ENCODE results near the gene TMC1. TPM values are rescaled to one million over a fixed set of nuclear protein-coding genes. Genes with fewer than 3 reads are reported as not detected.

Gene TMC1
- total RNA-seq, 2 donors from 2014 or later = not detected

- no peak overlapping the region for H3K4me3 Mint-ChIP-seq
- peaks cover 13% of the 10 kb centered on the region for H3K27me3 Mint-ChIP-seq
- no peak overlapping the region for H3K27ac Mint-ChIP-seq
- H3K9me3 ChIP-seq (ENCODE audit: control insufficient read depth, low read length, poor library complexity, severe bottlenecking) = no peaks in the 10 kb centered on the region
- H3K36me3 Mint-ChIP-seq (ENCODE audit: low read depth) = no peaks in the 10 kb centered on the region
- ATAC-seq = no peak
- no peak for DNase-seq
- H3K4me1 Mint-ChIP-seq = no peaks in the 10 kb centered on the region
Observed at GRCh38 chr9:72656021-72656420, 134.6 kb downstream of the TMC1 start.

GRCh38 chr9:72657023-72657422 is 135.6 kb downstream of the TMC1 start:
- DNase-seq (no peak), ATAC-seq (no peak)
- Mint-ChIP-seq H3K4me3 (no peak overlapping the region), H3K4me1 (no peaks in the 10 kb centered on the region), H3K36me3 (ENCODE audit: low read depth) (no peaks in the 10 kb centered on the region), H3K27ac (no peak overlapping the region), H3K27me3 (peaks cover 13% of the 10 kb centered on the region)
- no peaks in the 10 kb centered on the region for H3K9me3 ChIP-seq (ENCODE audit: control insufficient read depth, low read length, poor library complexity, severe bottlenecking)

GRCh38 chr9:72658703-72659102 is 137.3 kb downstream of the TMC1 start:
- DNase-seq = no peak
- H3K27ac Mint-ChIP-seq = no peak overlapping the region
- H3K4me3 Mint-ChIP-seq = no peak overlapping the region
- H3K36me3 Mint-ChIP-seq (ENCODE audit: low read depth) = no peaks in the 10 kb centered on the region
- no peak for ATAC-seq
- H3K4me1 Mint-ChIP-seq = no peaks in the 10 kb centered on the region
- H3K27me3 Mint-ChIP-seq = peaks cover 23% of the 10 kb centered on the region
- no peaks in the 10 kb centered on the region for H3K9me3 ChIP-seq (ENCODE audit: control insufficient read depth, low read length, poor library complexity, severe bottlenecking)

- H3K4me3 Mint-ChIP-seq = no peak overlapping the region
- no peaks in the 10 kb centered on the region for H3K4me1 Mint-ChIP-seq
- H3K36me3 Mint-ChIP-seq (ENCODE audit: low read depth) = no peaks in the 10 kb centered on the region
- no peak for DNase-seq
- no peak for ATAC-seq
- peaks cover 35% of the 10 kb centered on the region for H3K27me3 Mint-ChIP-seq
- no peak overlapping the region for H3K27ac Mint-ChIP-seq
- H3K9me3 ChIP-seq (ENCODE audit: control insufficient read depth, low read length, poor library complexity, severe bottlenecking) = no peaks in the 10 kb centered on the region
Observed at GRCh38 chr9:72661401-72662135, 140.2 kb downstream of the TMC1 start.

- no peaks in the 10 kb centered on the region for H3K9me3 ChIP-seq (ENCODE audit: control insufficient read depth, low read length, poor library complexity, severe bottlenecking)
- no peak for DNase-seq
- no peak for ATAC-seq
- Mint-ChIP-seq H3K4me3 (no peak overlapping the region), H3K27ac (no peak overlapping the region), H3K4me1 (no peaks in the 10 kb centered on the region), H3K27me3 (peaks cover 56% of the 10 kb centered on the region), H3K36me3 (ENCODE audit: low read depth) (no peaks in the 10 kb centered on the region)
Observed at GRCh38 chr9:72665421-72665820, 144.0 kb downstream of the TMC1 start.

GRCh38 chr9:72667181-72667580 is 145.8 kb downstream of the TMC1 start:
- no peak overlapping the region for H3K4me3 Mint-ChIP-seq
- peaks cover 65% of the 10 kb centered on the region for H3K27me3 Mint-ChIP-seq
- H3K4me1 Mint-ChIP-seq = no peaks in the 10 kb centered on the region
- no peaks in the 10 kb centered on the region for H3K36me3 Mint-ChIP-seq (ENCODE audit: low read depth)
- ATAC-seq (no peak), DNase-seq (no peak)
- H3K27ac Mint-ChIP-seq = no peak overlapping the region
- no peaks in the 10 kb centered on the region for H3K9me3 ChIP-seq (ENCODE audit: control insufficient read depth, low read length, poor library complexity, severe bottlenecking)

- H3K27me3 Mint-ChIP-seq = peaks cover 21% of the 10 kb centered on the region
- no peaks in the 10 kb centered on the region for H3K9me3 ChIP-seq (ENCODE audit: control insufficient read depth, low read length, poor library complexity, severe bottlenecking)
- no peaks in the 10 kb centered on the region for H3K4me1 Mint-ChIP-seq
- DNase-seq = no peak
- H3K36me3 Mint-ChIP-seq (ENCODE audit: low read depth) = no peaks in the 10 kb centered on the region
- peak overlapping the region; percentile 8 for H3K4me3 Mint-ChIP-seq
- ATAC-seq = no peak
- H3K27ac Mint-ChIP-seq = no peak overlapping the region
Observed at GRCh38 chr9:72674961-72675360, 153.6 kb downstream of the TMC1 start.

- Mint-ChIP-seq H3K27ac (no peak overlapping the region), H3K4me3 (no peak overlapping the region), H3K36me3 (ENCODE audit: low read depth) (no peaks in the 10 kb centered on the region), H3K4me1 (no peaks in the 10 kb centered on the region), H3K27me3 (peaks cover 16% of the 10 kb centered on the region)
- no peaks in the 10 kb centered on the region for H3K9me3 ChIP-seq (ENCODE audit: control insufficient read depth, low read length, poor library complexity, severe bottlenecking)
- no peak for ATAC-seq
- no peak for DNase-seq
Observed at GRCh38 chr9:72675586-72675985, 154.2 kb downstream of the TMC1 start.

- H3K4me1 Mint-ChIP-seq = no peaks in the 10 kb centered on the region
- no peak overlapping the region for H3K4me3 Mint-ChIP-seq
- H3K27ac Mint-ChIP-seq = no peak overlapping the region
- DNase-seq (no peak), ATAC-seq (no peak)
- H3K9me3 ChIP-seq (ENCODE audit: control insufficient read depth, low read length, poor library complexity, severe bottlenecking) = no peaks in the 10 kb centered on the region
- H3K27me3 Mint-ChIP-seq = peaks cover 29% of the 10 kb centered on the region
- no peaks in the 10 kb centered on the region for H3K36me3 Mint-ChIP-seq (ENCODE audit: low read depth)
Observed at GRCh38 chr9:72680593-72681282, 159.3 kb downstream of the TMC1 start.

GRCh38 chr9:72681283-72681630 is 159.8 kb downstream of the TMC1 start:
- H3K36me3 Mint-ChIP-seq (ENCODE audit: low read depth) = peaks cover 2% of the 10 kb centered on the region
- DNase-seq = no peak
- ATAC-seq = no peak
- no peaks in the 10 kb centered on the region for H3K4me1 Mint-ChIP-seq
- H3K27ac Mint-ChIP-seq = no peak overlapping the region
- peaks cover 32% of the 10 kb centered on the region for H3K27me3 Mint-ChIP-seq
- no peaks in the 10 kb centered on the region for H3K9me3 ChIP-seq (ENCODE audit: control insufficient read depth, low read length, poor library complexity, severe bottlenecking)
- H3K4me3 Mint-ChIP-seq = no peak overlapping the region

- H3K9me3 ChIP-seq (ENCODE audit: control insufficient read depth, low read length, poor library complexity, severe bottlenecking) = no peaks in the 10 kb centered on the region
- H3K36me3 Mint-ChIP-seq (ENCODE audit: low read depth) = peaks cover 2% of the 10 kb centered on the region
- no peak for DNase-seq
- no peak overlapping the region for H3K4me3 Mint-ChIP-seq
- no peaks in the 10 kb centered on the region for H3K4me1 Mint-ChIP-seq
- H3K27me3 Mint-ChIP-seq = peaks cover 35% of the 10 kb centered on the region
- no peak for ATAC-seq
- no peak overlapping the region for H3K27ac Mint-ChIP-seq
Observed at GRCh38 chr9:72684615-72685014, 163.2 kb downstream of the TMC1 start.

GRCh38 chr9:72685911-72686310 is 164.5 kb downstream of the TMC1 start:
- no peak for DNase-seq
- ATAC-seq = no peak
- Mint-ChIP-seq H3K27ac (no peak overlapping the region), H3K36me3 (ENCODE audit: low read depth) (peaks cover 2% of the 10 kb centered on the region), H3K4me1 (no peaks in the 10 kb centered on the region), H3K27me3 (peaks cover 30% of the 10 kb centered on the region), H3K4me3 (no peak overlapping the region)
- no peaks in the 10 kb centered on the region for H3K9me3 ChIP-seq (ENCODE audit: control insufficient read depth, low read length, poor library complexity, severe bottlenecking)

GRCh38 chr9:72687331-72687730 is 165.9 kb downstream of the TMC1 start:
- no peaks in the 10 kb centered on the region for H3K4me1 Mint-ChIP-seq
- peaks cover 2% of the 10 kb centered on the region for H3K36me3 Mint-ChIP-seq (ENCODE audit: low read depth)
- ATAC-seq = no peak
- no peak overlapping the region for H3K4me3 Mint-ChIP-seq
- no peak for DNase-seq
- H3K9me3 ChIP-seq (ENCODE audit: control insufficient read depth, low read length, poor library complexity, severe bottlenecking) = no peaks in the 10 kb centered on the region
- peaks cover 34% of the 10 kb centered on the region for H3K27me3 Mint-ChIP-seq
- H3K27ac Mint-ChIP-seq = no peak overlapping the region

GRCh38 chr9:72691671-72692070 is 170.3 kb downstream of the TMC1 start:
- DNase-seq = no peak
- Mint-ChIP-seq H3K4me3 (no peak overlapping the region), H3K27ac (no peak overlapping the region), H3K4me1 (no peaks in the 10 kb centered on the region), H3K27me3 (peaks cover 13% of the 10 kb centered on the region), H3K36me3 (ENCODE audit: low read depth) (no peaks in the 10 kb centered on the region)
- ATAC-seq = no peak
- H3K9me3 ChIP-seq (ENCODE audit: control insufficient read depth, low read length, poor library complexity, severe bottlenecking) = no peaks in the 10 kb centered on the region
